Sigmoid colon (tissue), 7 donors: ENCODE data around the gene PKDCC. TPM values are rescaled to one million over a fixed set of nuclear protein-coding genes. Genes with fewer than 3 reads are reported as not detected.

Experiments
- DNase-seq: peaks from one replicate; pipeline ENCODE4 v3.0.0-alpha.2; 2019
- H3K27ac ChIP-seq, 4 donors: fragments of 200-600 bp; sonication (generic); one replicate each; pipeline ENCODE4 v1.5.1; 2016 to 2019; ENCODE audit warnings: mild to moderate bottlenecking in 1 of 4
- H3K27me3 ChIP-seq, 3 donors: fragments of 200-600 bp; sonication (generic); one replicate each; pipeline ENCODE4 v1.5.1; 2019; ENCODE audit warnings: mild to moderate bottlenecking in 1 of 3
- H3K36me3 ChIP-seq, 4 donors: fragments of 200-600 bp; sonication (generic); one replicate each; pipeline ENCODE4 v1.5.1; 2016 to 2019
- H3K4me1 ChIP-seq, 4 donors: fragments of 200-600 bp; sonication (generic); one replicate each; pipeline ENCODE4 v1.5.1; 2017 to 2019
- H3K4me3 ChIP-seq, 4 donors: fragments of 200-600 bp; sonication (generic); one replicate each; pipeline ENCODE4 v1.5.1; 2017 to 2019; ENCODE audit warnings: mild to moderate bottlenecking in 2 of 4, moderate library complexity in 1 of 4
- H3K9me3 ChIP-seq, 4 donors: fragments of 200-600 bp in 3 of 4; sonication (generic) in 3 of 4; one replicate each; pipeline versions ENCODE4 v1.5.1 to v1.6.1; 2013 to 2019
- CTCF ChIP-seq, 4 experiments: fragments of 450-650 bp in 3 of 4; fragments of 200-600 bp in 1 of 4; IDR thresholded peaks; one replicate each; pipeline ENCODE4 v1.5.1; 2016 to 2019; ENCODE audit warnings: antibody characterized with exemption in 4 of 4, mild to moderate bottlenecking in 3 of 4, moderate library complexity in 2 of 4
- EP300 ChIP-seq, 4 donors: sonication (generic); formaldehyde crosslinking; IDR thresholded peaks; one replicate each; pipeline ENCODE4 v1.6.1; 2017; ENCODE audit warnings: antibody characterized with exemption in 4 of 4
- POLR2A ChIP-seq, 2 donors: fragments of 450-650 bp; IDR thresholded peaks; one replicate each; pipeline ENCODE4 v1.6.1; 2016; ENCODE audit warnings: antibody characterized with exemption in 2 of 2, mild to moderate bottlenecking in 2 of 2, moderate library complexity in 2 of 2
- POLR2AphosphoS5 ChIP-seq, 4 donors: sonication (generic); formaldehyde crosslinking; IDR thresholded peaks; one replicate each; pipeline ENCODE4 v1.6.1; 2017; ENCODE audit warnings: antibody characterized with exemption in 4 of 4
- WGBS, 2 donors: extraction: QIAGEN DNeasy Blood & Tissue Kit; methylation state at CpG; one replicate each; pipeline ENCODE4 v1.1.7; 2013; 5-methylcytosine and 5-hydroxymethylcytosine counted together
- intact Hi-C: fragments of 100-400 bp; cut with DNase I; formaldehyde crosslinking; loops from one replicate; pipeline ENCODE4 v1.15.1; 2023
- polyA plus RNA-seq, 3 donors: library from polyadenylated mRNA; stranded (reverse); fragments of 200-250 nt; gene quantifications; one replicate each; pipeline ENCODE4 v1.2.3, GENCODE V29; 2013
- total RNA-seq, 4 donors: library from RNA; depleted of rRNA; stranded (reverse); fragments of >200 nt; gene quantifications; one replicate each; pipeline ENCODE4 v1.1.0, GENCODE V29; 2016
- donor health status: healthy with polysubstance abuse.
- donor health status: Bipolar disorder and iron deficiency.
- donor health status: healthy.

Gene PKDCC
- total and polyA plus RNA-seq, 7 donors, result 13.9 to 106 (median 67.7) TPM

- peaks cover 0 to 4% (median 0%) of the 10 kb centered on the region in 4 donors for H3K4me1 ChIP-seq
- no peak overlapping the region for H3K27ac ChIP-seq
- TF ChIP-seq CTCF (IDR thresholded peaks at IDR 0.05), result no peak
- no peak for TF ChIP-seq EP300 (IDR thresholded peaks at IDR 0.05)
- no peak for TF ChIP-seq POLR2AphosphoS5 (IDR thresholded peaks at IDR 0.05)
- no peak for TF ChIP-seq POLR2A (IDR thresholded peaks at IDR 0.05)
- H3K36me3 ChIP-seq, result no peaks in the 10 kb centered on the region
- intact Hi-C loops, result no loop called here
- no peak overlapping the region for H3K4me3 ChIP-seq
- no peaks in the 10 kb centered on the region for H3K9me3 ChIP-seq
- H3K27me3 ChIP-seq, result no peaks in the 10 kb centered on the region
- no peak for DNase-seq
Observed at GRCh38 chr2:42094114-42094513, 46.3 kb downstream of the PKDCC start.

- H3K27ac ChIP-seq, result no peak overlapping the region
- H3K4me3 ChIP-seq, result no peak overlapping the region
- H3K36me3 ChIP-seq, result no peaks in the 10 kb centered on the region
- peak; percentile 86 for DNase-seq
- 34 to 41% methylated on average over 2 of the region's 2 CpGs for WGBS, 2 donors
- H3K27me3 ChIP-seq, result no peaks in the 10 kb centered on the region
- intact Hi-C loops, result loop anchor here (2.0 kb wide), 1 partner anchor 143 kb away; no protein-coding TSS in a partner anchor
- H3K9me3 ChIP-seq, result no peaks in the 10 kb centered on the region
- TF ChIP-seq EP300 (IDR thresholded peaks at IDR 0.05) (no peak), POLR2A (IDR thresholded peaks at IDR 0.05) (no peak), CTCF (IDR thresholded peaks at IDR 0.05) (peak; percentile 79 to 87 (median 84))
- peaks cover 0 to 12% (median 1%) of the 10 kb centered on the region in 4 donors for H3K4me1 ChIP-seq
Observed at GRCh38 chr2:42095923-42096408, 48.1 kb downstream of the PKDCC start.

GRCh38 chr2:42096869-42097591, 49.2 kb downstream of the PKDCC start:
- DNase-seq, result no peak
- no peaks in the 10 kb centered on the region for H3K27me3 ChIP-seq
- H3K9me3 ChIP-seq, result no peaks in the 10 kb centered on the region
- TF ChIP-seq POLR2A (IDR thresholded peaks at IDR 0.05) (no peak), POLR2AphosphoS5 (IDR thresholded peaks at IDR 0.05) (no peak), CTCF (IDR thresholded peaks at IDR 0.05) (no peak), EP300 (IDR thresholded peaks at IDR 0.05) (no peak)
- peaks cover 0 to 23% (median 11%) of the 10 kb centered on the region in 4 donors for H3K4me1 ChIP-seq
- H3K27ac ChIP-seq, result peak overlapping the region in 1 of 4 donors; percentile 23
- intact Hi-C loops, result loop anchor here (2.0 kb wide), 1 partner anchor 142 kb away; no protein-coding TSS in a partner anchor
- 71 to 77% methylated on average over 10 of the region's 10 CpGs for WGBS, 2 donors
- no peaks in the 10 kb centered on the region for H3K36me3 ChIP-seq
- H3K4me3 ChIP-seq, result no peak overlapping the region

- TF ChIP-seq CTCF (IDR thresholded peaks at IDR 0.05) (no peak), EP300 (IDR thresholded peaks at IDR 0.05) (no peak), POLR2AphosphoS5 (IDR thresholded peaks at IDR 0.05) (no peak), POLR2A (IDR thresholded peaks at IDR 0.05) (no peak)
- H3K27me3 ChIP-seq, result no peaks in the 10 kb centered on the region
- no peaks in the 10 kb centered on the region for H3K36me3 ChIP-seq
- 67 to 77% methylated on average over 9 of the region's 9 CpGs for WGBS, 2 donors
- no peaks in the 10 kb centered on the region for H3K9me3 ChIP-seq
- no peak overlapping the region for H3K4me3 ChIP-seq
- DNase-seq, result no peak
- intact Hi-C loops, result loop anchor here (1.0 kb wide), 1 partner anchor 231 kb away; no protein-coding TSS in a partner anchor
- peaks cover 0 to 33% (median 20%) of the 10 kb centered on the region in 4 donors for H3K4me1 ChIP-seq
- peak overlapping the region; percentile 39 to 70 (median 54) for H3K27ac ChIP-seq
Observed at GRCh38 chr2:42098571-42099437, 51.0 kb downstream of the PKDCC start.
